Vagina (tissue), 2 donors: ENCODE results near the gene GHR.

Experiments
- POLR2A ChIP-seq, 2 donors: fragments of 450-650 bp; IDR thresholded peaks; one replicate each; pipeline ENCODE4 v1.6.1; 2017; ENCODE audit warnings: antibody characterized with exemption in 2 of 2, mild to moderate bottlenecking in 2 of 2, moderate library complexity in 2 of 2
- POLR2AphosphoS5 ChIP-seq, 2 donors: sonication (generic); formaldehyde crosslinking; IDR thresholded peaks; one replicate each; pipeline ENCODE4 v1.9.0; 2017; ENCODE audit warnings: antibody characterized with exemption in 2 of 2, mild to moderate bottlenecking in 2 of 2, low read depth in 1 of 2; ENCODE audit not compliant: insufficient read depth in 1 of 2
- TF ChIP-seq, protein P1 (sequence below), 3 experiments: fragments of 450-650 bp in 2 of 3; fragments of 200-600 bp in 1 of 3; sonication (generic) in 1 of 3; IDR thresholded peaks; one replicate each; pipeline ENCODE4 v1.5.1; 2017 to 2019; ENCODE audit warnings: antibody characterized with exemption in 3 of 3, mild to moderate bottlenecking in 2 of 3, moderate library complexity in 2 of 3

DNA sequence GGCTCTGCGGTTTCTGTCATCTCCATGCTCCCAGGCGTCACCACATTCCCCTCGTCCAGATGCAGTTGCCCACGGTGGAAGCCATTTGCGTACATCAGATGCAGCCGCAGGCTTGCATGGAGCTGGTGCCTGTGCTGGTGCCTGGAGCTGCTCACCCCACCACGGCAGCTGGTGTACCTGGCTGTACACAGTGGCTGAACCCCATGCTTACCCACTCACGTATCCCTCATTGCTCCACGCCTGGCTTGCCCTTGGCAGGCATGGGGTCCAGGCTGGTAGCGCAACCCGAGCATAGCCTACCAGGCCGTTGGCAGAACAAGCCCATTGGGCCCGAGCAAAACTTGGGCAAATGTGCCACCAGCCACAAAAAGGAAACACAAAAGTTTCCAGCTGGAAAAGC lies 159.5 kb downstream of the GHR start:
- TF ChIP-seq POLR2AphosphoS5 (IDR thresholded peaks at IDR 0.05; ENCODE audit: insufficient read depth in 1 of 2, low read depth in 1 of 2) (no peak), POLR2A (IDR thresholded peaks at IDR 0.05) (no peak)
- TF ChIP-seq, protein P1, sequence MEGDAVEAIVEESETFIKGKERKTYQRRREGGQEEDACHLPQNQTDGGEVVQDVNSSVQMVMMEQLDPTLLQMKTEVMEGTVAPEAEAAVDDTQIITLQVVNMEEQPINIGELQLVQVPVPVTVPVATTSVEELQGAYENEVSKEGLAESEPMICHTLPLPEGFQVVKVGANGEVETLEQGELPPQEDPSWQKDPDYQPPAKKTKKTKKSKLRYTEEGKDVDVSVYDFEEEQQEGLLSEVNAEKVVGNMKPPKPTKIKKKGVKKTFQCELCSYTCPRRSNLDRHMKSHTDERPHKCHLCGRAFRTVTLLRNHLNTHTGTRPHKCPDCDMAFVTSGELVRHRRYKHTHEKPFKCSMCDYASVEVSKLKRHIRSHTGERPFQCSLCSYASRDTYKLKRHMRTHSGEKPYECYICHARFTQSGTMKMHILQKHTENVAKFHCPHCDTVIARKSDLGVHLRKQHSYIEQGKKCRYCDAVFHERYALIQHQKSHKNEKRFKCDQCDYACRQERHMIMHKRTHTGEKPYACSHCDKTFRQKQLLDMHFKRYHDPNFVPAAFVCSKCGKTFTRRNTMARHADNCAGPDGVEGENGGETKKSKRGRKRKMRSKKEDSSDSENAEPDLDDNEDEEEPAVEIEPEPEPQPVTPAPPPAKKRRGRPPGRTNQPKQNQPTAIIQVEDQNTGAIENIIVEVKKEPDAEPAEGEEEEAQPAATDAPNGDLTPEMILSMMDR (IDR thresholded peaks at IDR 0.05): no peak
